Adrenal gland (tissue), 5 donors: ENCODE data around the gene SNCG.

Experiments used
- POLR2A ChIP-seq, 2 donors: fragments of 450-650 bp; IDR thresholded peaks; one replicate each; pipeline ENCODE4 v1.6.1; 2017; ENCODE audit warnings: antibody characterized with exemption in 2 of 2, mild to moderate bottlenecking in 2 of 2, moderate library complexity in 1 of 2
- TF ChIP-seq, protein P1 (sequence below), 6 experiments: fragments of 450-650 bp in 4 of 6; fragments of 200-600 bp in 2 of 6; sonication (generic) in 1 of 6; IDR thresholded peaks; 1 replicate in 5 of 6; 2 replicates in 1 of 6; pipeline versions ENCODE4 v1.5.1 to v1.8.0; 2016 to 2021; ENCODE audit warnings: antibody characterized with exemption in 6 of 6, mild to moderate bottlenecking in 2 of 6, moderate library complexity in 1 of 6
- donor health status: DM: no; HTN: no; CAD: no.

DNA sequence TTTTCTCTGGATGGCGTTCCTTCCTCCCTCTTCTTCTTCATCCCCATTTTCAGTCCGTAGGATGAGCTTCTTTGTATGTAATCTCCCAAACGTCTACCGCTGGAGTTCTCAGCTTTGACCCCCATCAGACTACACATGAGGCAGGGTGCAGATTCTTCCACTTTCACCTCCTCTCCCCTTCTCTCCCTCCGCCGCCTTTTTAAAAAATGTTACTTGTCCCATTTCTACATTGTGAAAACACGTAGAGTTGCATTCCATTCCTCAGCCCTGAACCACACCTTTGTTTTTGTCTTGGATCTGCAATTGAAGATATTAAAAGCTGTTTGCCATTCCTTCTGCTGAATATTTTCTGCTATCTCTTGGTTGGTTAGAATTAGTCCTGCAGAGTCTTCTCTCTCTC lies 16.1 kb downstream of the SNCG start:
- TF ChIP-seq, protein P1, sequence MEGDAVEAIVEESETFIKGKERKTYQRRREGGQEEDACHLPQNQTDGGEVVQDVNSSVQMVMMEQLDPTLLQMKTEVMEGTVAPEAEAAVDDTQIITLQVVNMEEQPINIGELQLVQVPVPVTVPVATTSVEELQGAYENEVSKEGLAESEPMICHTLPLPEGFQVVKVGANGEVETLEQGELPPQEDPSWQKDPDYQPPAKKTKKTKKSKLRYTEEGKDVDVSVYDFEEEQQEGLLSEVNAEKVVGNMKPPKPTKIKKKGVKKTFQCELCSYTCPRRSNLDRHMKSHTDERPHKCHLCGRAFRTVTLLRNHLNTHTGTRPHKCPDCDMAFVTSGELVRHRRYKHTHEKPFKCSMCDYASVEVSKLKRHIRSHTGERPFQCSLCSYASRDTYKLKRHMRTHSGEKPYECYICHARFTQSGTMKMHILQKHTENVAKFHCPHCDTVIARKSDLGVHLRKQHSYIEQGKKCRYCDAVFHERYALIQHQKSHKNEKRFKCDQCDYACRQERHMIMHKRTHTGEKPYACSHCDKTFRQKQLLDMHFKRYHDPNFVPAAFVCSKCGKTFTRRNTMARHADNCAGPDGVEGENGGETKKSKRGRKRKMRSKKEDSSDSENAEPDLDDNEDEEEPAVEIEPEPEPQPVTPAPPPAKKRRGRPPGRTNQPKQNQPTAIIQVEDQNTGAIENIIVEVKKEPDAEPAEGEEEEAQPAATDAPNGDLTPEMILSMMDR (IDR thresholded peaks at IDR 0.05), result no peak
- TF ChIP-seq POLR2A (IDR thresholded peaks at IDR 0.05), result no peak
